GM23338 (cell line): Measurements from ENCODE around the gene GRIN1. TPM values are rescaled to one million over a fixed set of nuclear protein-coding genes. Genes with fewer than 3 reads are reported as not detected.
A peak's percentile ranks its signal among the peaks of the same experiment; 100 is the strongest.

Source experiments
- ATAC-seq: fragments of 200-7000 bp; cut with Tn5 transposase; 3 replicates; pipeline ENCODE4 v1.9.1; 2020
- DNase-seq: peaks from one replicate; pipeline ENCODE4 v3.0.0-alpha.2; 2015; ENCODE audit warnings: low spot score
- H2AFZ ChIP-seq: fragments of 200-600 bp; sonication (generic); 2 replicates; pipeline ENCODE4 v1.8.0; 2016; ENCODE audit warnings: antibody characterized with exemption, mild to moderate bottlenecking, moderate library complexity
- H3F3A ChIP-seq: fragments of 200-600 bp; sonication (generic); replicated peaks from 2 replicates; pipeline ENCODE4 v1.8.0; 2017; ENCODE audit warnings: antibody characterized with exemption, mixed run types, low read depth
- H3K27ac ChIP-seq: fragments of 200-600 bp; sonication (generic); 2 replicates; pipeline ENCODE4 v1.6.1; 2016; ENCODE audit warnings: low read depth
- H3K27me3 ChIP-seq: fragments of 200-600 bp; sonication (generic); 2 replicates; pipeline ENCODE4 v1.8.0; 2016; ENCODE audit warnings: mild to moderate bottlenecking, mixed run types, moderate library complexity; ENCODE audit not compliant: insufficient read depth
- H3K36me3 ChIP-seq: fragments of 200-600 bp; sonication (generic); 2 replicates; pipeline ENCODE4 v1.8.0; 2016; ENCODE audit warnings: mild to moderate bottlenecking; ENCODE audit not compliant: insufficient read depth
- H3K4me1 ChIP-seq: fragments of 200-600 bp; sonication (generic); 2 replicates; pipeline ENCODE4 v1.8.0; 2016; ENCODE audit warnings: mild to moderate bottlenecking, moderate library complexity; ENCODE audit not compliant: insufficient read depth
- H3K4me2 ChIP-seq: fragments of 200-600 bp; sonication (generic); 2 replicates; pipeline ENCODE4 v1.7.1; 2017; ENCODE audit warnings: mixed run types
- H3K4me3 ChIP-seq: fragments of 200-600 bp; sonication (generic); 2 replicates; pipeline ENCODE4 v1.6.1; 2016; ENCODE audit warnings: mixed run types
- H3K79me2 ChIP-seq: fragments of 200-600 bp; sonication (generic); replicated peaks from 2 replicates; pipeline ENCODE4 v1.8.0; 2017; ENCODE audit warnings: mild to moderate bottlenecking; ENCODE audit not compliant: insufficient read depth
- H3K9me2 ChIP-seq: fragments of 200-600 bp; sonication (generic); 2 replicates; pipeline ENCODE4 v1.8.0; 2017; ENCODE audit not compliant: insufficient read depth
- H4K20me1 ChIP-seq: fragments of 200-600 bp; sonication (generic); replicated peaks from 2 replicates; pipeline ENCODE4 v1.8.0; 2017; ENCODE audit warnings: mild to moderate bottlenecking; ENCODE audit not compliant: insufficient read depth
- H3K27ac Mint-ChIP-seq: 2 replicates; pipeline ENCODE4 v1.8.0; 2020; ENCODE audit warnings: inconsistent platforms, mild to moderate bottlenecking, moderate library complexity, mixed read lengths
- H3K27me3 Mint-ChIP-seq: 3 replicates; pipeline ENCODE4 v1.8.0; 2022; ENCODE audit warnings: low read depth, mild to moderate bottlenecking, moderate library complexity, mixed read lengths, inconsistent platforms; ENCODE audit not compliant: insufficient read depth, poor library complexity
- H3K36me3 Mint-ChIP-seq: 3 replicates; pipeline ENCODE4 v1.8.0; 2021; ENCODE audit warnings: low read depth, mild to moderate bottlenecking, inconsistent platforms, moderate library complexity, mixed read lengths
- H3K4me1 Mint-ChIP-seq: 3 replicates; pipeline ENCODE4 v1.8.0; 2020; ENCODE audit warnings: mild to moderate bottlenecking, inconsistent platforms, mixed read lengths
- H3K4me3 Mint-ChIP-seq: 3 replicates; pipeline ENCODE4 v1.8.0; 2021; ENCODE audit warnings: moderate library complexity, mild to moderate bottlenecking, inconsistent platforms, mixed read lengths
- H3K9me3 Mint-ChIP-seq: 3 replicates; pipeline ENCODE4 v1.8.0; 2020; ENCODE audit warnings: moderate library complexity, mild to moderate bottlenecking, inconsistent platforms, mixed read lengths
- CREB1 ChIP-seq: fragments of 250-450 bp; sonication (Bioruptor Pico); IDR thresholded peaks from 2 replicates; pipeline ENCODE4 v1.5.0; 2020; ENCODE audit warnings: low read depth, mild to moderate bottlenecking, moderate library complexity
- CTCF ChIP-seq, 2 experiments: fragments of 200-600 bp in 1 of 2; sonication (generic) in 1 of 2; conservative IDR thresholded peaks; 2 replicates each; pipeline versions ENCODE4 v1.5.1 to v1.6.1; 2016 to 2017; ENCODE audit warnings: antibody characterized with exemption in 2 of 2, low read depth in 2 of 2, mild to moderate bottlenecking in 2 of 2, moderate library complexity in 1 of 2
- ETS1 ChIP-seq: IDR thresholded peaks from 2 replicates; pipeline ENCODE4 v1.6.1; 2016; ENCODE audit warnings: antibody characterized with exemption
- EZH2 ChIP-seq: fragments of 200-600 bp; sonication (generic); IDR thresholded peaks from one replicate; pipeline ENCODE4 v1.8.0; 2017; ENCODE audit warnings: antibody characterized with exemption, mild to moderate bottlenecking, low read depth; ENCODE audit not compliant: unreplicated experiment
- EZH2phosphoT487 ChIP-seq: fragments of 200-600 bp; sonication (generic); IDR thresholded peaks from one replicate; pipeline ENCODE4 v1.8.1; 2018; ENCODE audit warnings: antibody characterized with exemption; ENCODE audit not compliant: unreplicated experiment
- JUNB ChIP-seq: IDR thresholded peaks from one replicate; pipeline ENCODE4 v1.6.1; 2016; ENCODE audit warnings: antibody characterized with exemption; ENCODE audit not compliant: unreplicated experiment
- NANOG ChIP-seq: IDR thresholded peaks from 2 replicates; pipeline ENCODE4 v1.6.1; 2016; ENCODE audit warnings: antibody characterized with exemption, borderline replicate concordance
- POLR2AphosphoS5 ChIP-seq: IDR thresholded peaks from 2 replicates; pipeline ENCODE4 v1.6.1; 2016; ENCODE audit warnings: antibody characterized with exemption, low read depth
- REST ChIP-seq: IDR thresholded peaks from one replicate; pipeline ENCODE4 v1.6.1; 2018; ENCODE audit warnings: antibody characterized with exemption; ENCODE audit not compliant: unreplicated experiment
- STAT1 ChIP-seq: IDR thresholded peaks from one replicate; pipeline ENCODE4 v1.6.1; 2016; ENCODE audit warnings: antibody characterized with exemption; ENCODE audit not compliant: unreplicated experiment
- ZNF114 ChIP-seq: fragments of 250-450 bp; sonication (Bioruptor Pico); IDR thresholded peaks from 2 replicates; pipeline ENCODE4 v1.5.0; 2020; ENCODE audit warnings: mild to moderate bottlenecking, moderate library complexity
- ZNF331 ChIP-seq: fragments of 250-450 bp; sonication (Bioruptor Pico); IDR thresholded peaks from 2 replicates; pipeline ENCODE4 v1.5.0; 2020; ENCODE audit warnings: low read depth, mild to moderate bottlenecking, moderate library complexity
- ZNF462 ChIP-seq: fragments of 250-450 bp; sonication (Bioruptor Pico); IDR thresholded peaks from 2 replicates; pipeline ENCODE4 v1.5.0; 2020; ENCODE audit warnings: mild to moderate bottlenecking, moderate library complexity
- polyA plus RNA-seq: library from polyadenylated mRNA; unstranded; fragments of >200 nt; fragmentation: Nextera tagmentation; extraction: Ambion mirVana; gene quantifications from 2 replicates; pipeline ENCODE4 v1.2.1, GENCODE V29; 2016
- total RNA-seq: library from RNA; depleted of rRNA; stranded (reverse); fragments of >200 nt; shearing (Covaris generic); gene quantifications from 2 replicates; pipeline ENCODE4 v1.2.3, GENCODE V29; 2014

GRIN1 gene
- total and polyA plus RNA-seq, 2 experiments from 2014 or later, result 2.7 to 5.5 TPM

- no peak overlapping the region for H3K4me3 ChIP-seq
- H4K20me1 ChIP-seq, result no peaks in the 10 kb centered on the region; the same call in 1 of the 2 replicates
- Mint-ChIP-seq H3K27ac (no peak overlapping the region), H3K36me3 (peaks cover 5% of the 10 kb centered on the region; the same call in 1 of the 3 replicates), H3K27me3 (peaks cover 29% of the 10 kb centered on the region), H3K4me3 (0 out of 3 replicates have a peak overlapping the region, but pooled peaks have one; percentile 13), H3K4me1 (no peaks in the 10 kb centered on the region; the same call in 2 of the 3 replicates), H3K9me3 (peaks cover 12% of the 10 kb centered on the region)
- H3K27ac ChIP-seq, result no peak overlapping the region
- ATAC-seq (no peak), DNase-seq (no peak)
- H2AFZ ChIP-seq, result no peak overlapping the region
- no peak for TF ChIP-seq STAT1
- TF ChIP-seq JUNB, result no peak
- TF ChIP-seq POLR2AphosphoS5, result no peak
- no peak for TF ChIP-seq ZNF114
- no peak for TF ChIP-seq CREB1 (CRISPR knock-in tag)
- TF ChIP-seq CTCF (conservative IDR thresholded peaks at IDR 0.05; ENCODE audit: low read depth in 2 of 2), result no peak
- TF ChIP-seq ETS1, result no peak
- no peak for TF ChIP-seq EZH2
- TF ChIP-seq EZH2phosphoT487, result no peak
- no peak for TF ChIP-seq ZNF331 (CRISPR knock-in tag)
- no peak for TF ChIP-seq NANOG
- TF ChIP-seq REST, result no peak
- TF ChIP-seq ZNF462 (CRISPR knock-in tag), result no peak
- H3K4me2 ChIP-seq, result no peak overlapping the region
- H3F3A ChIP-seq, result no peaks in the 10 kb centered on the region; the same call in 1 of the 2 replicates
- H3K36me3 ChIP-seq, result no peaks in the 10 kb centered on the region
- no peaks in the 10 kb centered on the region; the same call in 1 of the 2 replicates for H3K4me1 ChIP-seq
- H3K27me3 ChIP-seq, result peaks cover 44% of the 10 kb centered on the region
- no peaks in the 10 kb centered on the region for H3K9me2 ChIP-seq
- no peaks in the 10 kb centered on the region for H3K79me2 ChIP-seq
Measured at GRCh38 chr9:137117269-137117731, 21.7 kb upstream of the GRIN1 start.
